MV-4-11 (cell line): ENCODE measurements around the gene HSD17B12.

Experiments
- DNase-seq: peaks from one replicate; lab custom pipeline; 2025; lab: John Stamatoyannopoulos, UW

The HSD17B12 gene

GRCh38 chr11:43806976-43807375, 126.4 kb downstream of the HSD17B12 start:
- DNase-seq: no peak

GRCh38 chr11:43810929-43811596, 130.5 kb downstream of the HSD17B12 start:
- no peak for DNase-seq

GRCh38 chr11:43812471-43812870, 131.9 kb downstream of the HSD17B12 start:
- DNase-seq: no peak

- no peak for DNase-seq
Measured at GRCh38 chr11:43818220-43818619, 137.7 kb downstream of the HSD17B12 start.

GRCh38 chr11:43819926-43820325, 139.4 kb downstream of the HSD17B12 start:
- no peak for DNase-seq

- no peak for DNase-seq
Measured at GRCh38 chr11:43823316-43823715, 142.8 kb downstream of the HSD17B12 start.

- DNase-seq: no peak
Measured at GRCh38 chr11:43823851-43824250, 143.3 kb downstream of the HSD17B12 start.

GRCh38 chr11:43825217-43825816, 144.8 kb downstream of the HSD17B12 start:
- no peak for DNase-seq

- DNase-seq: peak; percentile 89
Measured at GRCh38 chr11:43830928-43831440, 150.4 kb downstream of the HSD17B12 start.

- no peak for DNase-seq
Measured at GRCh38 chr11:43832536-43832935, 152.0 kb downstream of the HSD17B12 start.

- peak; percentile 22 for DNase-seq
Measured at GRCh38 chr11:43833657-43834073, 153.1 kb downstream of the HSD17B12 start.

- DNase-seq: no peak
Measured at GRCh38 chr11:43834286-43834685, 153.7 kb downstream of the HSD17B12 start.

GRCh38 chr11:43835104-43835503, 154.6 kb downstream of the HSD17B12 start:
- DNase-seq: no peak

- no peak for DNase-seq
Measured at GRCh38 chr11:43837879-43838278, 157.3 kb downstream of the HSD17B12 start.

GRCh38 chr11:43842021-43842420, 161.5 kb downstream of the HSD17B12 start:
- no peak for DNase-seq

- no peak for DNase-seq
Measured at GRCh38 chr11:43845816-43846215, 165.3 kb downstream of the HSD17B12 start.

- peak; percentile 51 for DNase-seq
Measured at GRCh38 chr11:43852057-43852636, 171.6 kb downstream of the HSD17B12 start.

- DNase-seq: no peak
Measured at GRCh38 chr11:43853781-43854180, 173.2 kb downstream of the HSD17B12 start.

GRCh38 chr11:43856993-43857392, 176.5 kb downstream of the HSD17B12 start:
- no peak for DNase-seq

GRCh38 chr11:43861141-43861540, 180.6 kb downstream of the HSD17B12 start:
- no peak for DNase-seq

GRCh38 chr11:43866520-43866919, 186.0 kb downstream of the HSD17B12 start:
- DNase-seq: no peak

GRCh38 chr11:43866969-43867368, 186.4 kb downstream of the HSD17B12 start:
- no peak for DNase-seq

- DNase-seq: peak; percentile 98
Measured at GRCh38 chr11:43868852-43869567, 188.5 kb downstream of the HSD17B12 start.
